GDM1 (cell line): ENCODE data around the gene ABHD6.
A peak's percentile ranks its signal among the peaks of the same experiment; 100 is the strongest.
"Not testable (repeated sequence)": the region's sequence is repeated elsewhere in the genome, so short reads cannot be mapped to it uniquely, and the experiment has no call there.

Experiments used
- DNase-seq: peaks from one replicate; lab custom pipeline; 2025; lab: John Stamatoyannopoulos, UW

The ABHD6 gene

DNA sequence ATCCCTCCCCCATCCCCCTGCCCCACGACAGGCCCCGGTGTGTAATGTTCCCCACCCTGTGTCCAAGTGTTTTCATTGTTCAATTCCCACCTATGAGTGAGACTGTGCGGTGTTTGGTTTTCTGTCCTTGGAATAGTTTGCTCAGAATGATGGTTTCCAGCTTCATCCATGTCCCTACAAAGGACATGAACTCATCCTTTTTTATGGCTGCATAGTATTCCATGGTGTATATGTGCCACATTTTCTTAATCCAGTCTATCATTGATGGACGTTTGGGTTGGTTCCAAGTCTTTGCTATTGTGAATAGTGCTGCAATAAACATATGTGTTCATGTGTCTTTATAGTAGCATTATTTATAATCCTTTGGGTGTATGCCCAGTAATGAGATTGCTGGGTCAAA lies 5.3 kb downstream of the ABHD6 start:
- DNase-seq: not testable (repeated sequence)

GRCh38 chr3:58243976-58244585 lies 6.5 kb downstream of the ABHD6 start:
- no peak for DNase-seq

DNA sequence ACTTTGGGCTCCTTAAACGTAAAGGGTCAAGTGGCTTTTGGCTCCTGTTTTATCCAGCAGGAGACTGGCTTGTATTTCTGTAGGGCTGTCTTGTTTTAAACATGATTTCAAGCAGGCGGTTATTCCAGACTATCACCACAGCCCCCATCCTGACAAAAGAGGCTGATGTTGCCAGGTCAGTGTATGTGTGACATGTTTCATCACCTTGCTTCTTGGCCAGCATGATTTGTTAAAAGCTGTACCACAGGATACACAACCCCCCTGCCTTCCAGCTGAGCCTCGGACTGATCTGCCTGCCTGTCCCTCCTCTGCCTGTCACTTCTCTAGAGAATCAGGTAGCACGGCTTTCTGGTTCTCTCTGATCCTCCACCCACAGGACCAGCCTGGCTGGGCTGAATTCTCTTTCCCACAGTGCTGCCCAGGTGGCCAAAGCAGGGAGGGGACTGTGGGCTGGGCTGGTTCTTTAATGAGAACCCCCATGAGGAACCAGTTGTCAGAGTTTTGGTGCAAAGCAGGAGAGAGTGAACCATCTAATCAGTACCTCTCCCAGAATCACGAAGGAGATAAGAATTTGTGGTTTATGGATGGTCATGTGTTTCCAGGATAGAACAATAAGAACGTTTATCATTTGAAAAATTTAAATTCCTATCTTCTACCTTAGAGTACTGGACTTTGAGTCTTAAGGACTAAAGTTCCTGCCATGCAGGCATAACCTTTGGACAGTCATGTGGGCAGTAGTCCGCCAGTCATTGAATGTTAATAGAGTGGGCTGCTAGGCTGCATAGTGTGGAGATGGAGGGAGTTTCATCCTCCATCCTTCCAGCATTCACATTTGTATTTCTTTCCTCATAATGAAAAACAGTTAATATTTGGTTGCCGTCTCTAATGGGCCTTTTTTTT lies 8.8 kb downstream of the ABHD6 start:
- no peak for DNase-seq

DNA sequence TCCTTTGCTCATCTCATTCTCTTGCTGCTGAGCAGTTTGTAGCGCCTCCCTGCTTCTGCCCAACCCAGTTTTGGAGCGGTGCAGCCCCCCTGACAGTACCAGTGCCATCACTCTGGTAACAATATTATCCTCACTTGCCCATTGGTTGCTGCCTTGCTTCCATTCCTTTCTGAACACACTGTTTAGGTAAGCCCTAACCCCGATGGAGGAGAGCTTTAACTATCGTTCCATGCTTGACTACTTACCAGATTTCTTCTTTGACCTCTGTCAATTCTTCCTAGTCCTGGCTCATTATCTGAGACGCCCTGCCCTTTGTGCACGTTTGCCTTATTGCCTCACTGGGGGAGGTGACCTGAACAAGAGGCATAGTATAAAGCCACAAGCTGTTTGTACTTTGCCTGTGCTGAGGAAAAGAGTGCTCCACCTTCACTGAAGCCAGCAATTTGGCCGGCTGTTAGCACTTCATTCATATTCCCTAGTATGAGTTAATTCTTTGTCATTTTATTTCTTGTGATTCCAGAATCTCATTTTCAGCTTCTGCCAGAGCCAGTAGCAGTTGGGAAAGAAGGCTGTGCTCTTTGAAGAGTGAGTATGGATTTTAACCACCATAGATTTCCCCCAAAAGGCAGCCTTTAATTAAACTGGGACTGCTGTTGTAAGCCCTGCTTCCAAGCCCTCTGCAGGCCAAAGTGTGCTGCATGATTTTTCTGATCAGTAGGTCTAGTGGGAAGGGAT lies 11.9 kb downstream of the ABHD6 start:
- DNase-seq: no peak

DNA sequence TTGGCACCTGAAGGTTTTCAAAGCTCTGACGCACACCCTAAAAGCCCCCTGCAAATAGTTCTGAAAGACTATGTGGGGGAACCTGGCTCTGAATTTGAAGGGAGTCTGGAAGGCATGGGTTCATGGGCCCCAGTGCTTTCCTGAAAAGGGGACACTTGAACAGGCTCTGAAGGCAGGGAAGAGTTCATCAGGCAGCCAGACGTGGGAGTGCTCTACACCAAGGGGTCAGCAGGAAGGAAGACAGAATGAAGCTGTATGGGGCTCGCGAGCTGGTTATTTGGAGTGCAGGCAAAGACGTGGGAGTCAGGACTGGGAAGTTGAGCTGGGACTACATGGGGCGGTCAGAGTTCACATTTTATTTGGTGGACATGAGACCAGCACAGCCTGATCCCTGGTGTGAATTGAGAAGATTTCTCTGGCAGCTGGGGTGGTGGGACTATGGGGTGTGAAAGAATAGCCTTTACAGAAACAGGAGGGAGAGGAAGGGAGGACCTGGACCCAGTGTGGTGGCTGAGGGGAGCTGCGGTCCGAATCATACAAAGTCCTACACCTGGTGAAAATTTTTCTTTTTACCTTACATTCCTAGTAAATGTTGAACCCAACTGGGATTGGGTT lies 12.6 kb downstream of the ABHD6 start:
- no peak for DNase-seq

DNA sequence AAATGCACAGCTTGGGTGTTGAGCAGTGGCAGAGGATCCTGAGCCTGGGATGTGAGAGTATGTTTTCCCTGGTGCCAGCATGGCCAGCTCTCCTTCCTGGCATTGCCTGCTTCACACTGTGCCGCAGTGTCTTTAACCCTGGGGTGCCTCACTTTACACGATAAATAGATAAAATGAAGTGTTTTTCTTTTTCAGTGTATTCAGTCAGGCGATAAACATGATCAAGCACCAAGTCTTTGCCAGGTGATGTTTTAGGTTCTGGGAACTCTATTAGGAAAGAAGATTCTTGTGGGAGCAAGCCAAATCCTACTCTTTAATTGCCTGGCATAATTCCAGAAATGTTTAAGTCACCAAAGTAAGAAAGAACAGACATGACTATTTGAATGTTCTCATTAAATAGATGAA lies 14.0 kb downstream of the ABHD6 start:
- no peak for DNase-seq

GRCh38 chr3:58254144-58254543 lies 16.6 kb downstream of the ABHD6 start:
- no peak for DNase-seq

DNA sequence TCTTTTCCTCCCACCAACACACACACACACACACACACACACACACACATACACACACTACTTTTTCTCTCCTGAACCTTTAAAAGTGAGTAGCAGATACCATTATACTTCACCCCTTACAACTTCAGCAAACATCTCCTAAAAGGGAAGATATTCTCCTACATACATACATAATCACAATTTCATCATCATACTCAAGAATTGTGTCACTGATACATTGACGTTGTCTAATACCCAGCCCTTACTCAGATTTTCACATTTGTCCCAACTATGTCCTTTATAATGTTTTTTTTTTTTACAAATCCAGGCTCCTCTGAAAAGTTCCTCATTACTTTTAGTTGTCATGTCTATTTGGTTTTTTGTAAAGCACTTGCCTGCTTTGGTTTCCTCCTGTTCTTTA lies 18.5 kb downstream of the ABHD6 start:
- DNase-seq: no peak

DNA sequence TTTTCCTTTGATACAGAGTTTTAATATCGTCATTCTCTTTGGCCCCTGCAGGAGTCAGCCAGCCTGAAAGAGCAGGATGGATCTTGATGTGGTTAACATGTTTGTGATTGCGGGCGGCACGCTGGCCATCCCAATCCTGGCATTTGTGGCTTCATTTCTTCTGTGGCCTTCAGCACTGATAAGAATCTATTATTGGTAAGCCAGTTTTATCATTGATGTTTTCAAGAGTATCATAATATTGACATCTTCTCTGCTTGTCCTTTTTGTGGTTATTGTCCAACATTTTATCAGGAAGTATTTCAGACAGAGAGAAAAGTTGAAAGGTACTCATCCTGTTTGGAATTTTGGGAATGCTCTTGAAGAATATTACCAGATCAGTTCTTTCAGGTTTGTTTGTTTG lies 18.9 kb downstream of the ABHD6 start:
- DNase-seq: no peak

DNA sequence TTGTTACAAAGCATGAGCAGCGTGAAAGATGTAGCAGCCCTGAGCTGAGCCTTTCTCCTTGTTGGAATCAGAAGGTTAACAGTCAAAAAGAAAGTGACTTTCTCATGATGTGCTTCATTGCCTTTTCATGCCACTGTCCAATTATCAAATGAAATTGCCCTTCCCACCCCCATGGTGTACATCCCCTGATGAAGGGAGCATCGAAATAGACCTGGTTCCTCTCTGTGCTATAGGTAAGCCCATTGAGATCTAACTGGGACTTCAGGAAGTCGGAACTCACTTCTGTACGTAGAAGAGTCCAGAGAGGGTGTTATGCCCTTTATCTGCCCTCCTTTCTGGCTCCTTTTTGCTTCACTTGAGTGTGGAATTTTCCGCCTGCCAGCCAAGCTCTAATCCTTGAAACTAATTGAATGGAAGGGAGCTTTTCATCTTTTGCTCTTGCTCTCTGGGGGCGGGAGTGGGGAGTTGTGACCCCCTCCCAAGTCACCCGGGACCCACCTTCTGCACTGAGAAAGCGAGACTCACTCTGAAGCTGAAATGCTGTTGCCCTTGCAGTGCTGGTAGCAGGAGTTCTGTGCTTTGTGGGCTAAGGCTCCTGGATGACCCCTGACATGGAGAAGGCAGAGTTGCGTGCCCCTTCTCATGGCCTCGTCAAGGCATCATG lies 20.9 kb downstream of the ABHD6 start:
- no peak for DNase-seq

DNA sequence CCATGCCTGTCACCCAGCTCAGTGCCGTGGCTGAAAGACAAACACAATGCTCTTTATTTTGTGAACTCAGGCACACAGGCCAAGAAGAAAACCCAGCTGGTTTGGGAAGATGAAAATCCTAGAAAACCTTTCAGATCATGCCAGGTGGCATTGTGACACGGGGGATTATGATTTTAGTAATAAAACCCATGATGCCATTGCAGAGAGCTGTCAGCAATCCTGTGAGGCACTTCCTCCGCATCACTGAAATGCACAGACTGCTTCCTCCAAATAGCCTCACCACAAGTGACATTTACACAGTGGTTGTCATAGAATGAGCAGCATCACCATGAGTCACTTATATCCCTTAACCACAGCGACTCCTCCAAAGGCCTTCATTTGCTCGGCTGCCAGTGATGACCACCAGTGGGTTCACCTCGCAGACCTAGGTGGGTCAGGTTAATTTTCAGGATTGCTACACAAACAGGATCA lies 22.7 kb downstream of the ABHD6 start:
- DNase-seq: peak; percentile 13

DNA sequence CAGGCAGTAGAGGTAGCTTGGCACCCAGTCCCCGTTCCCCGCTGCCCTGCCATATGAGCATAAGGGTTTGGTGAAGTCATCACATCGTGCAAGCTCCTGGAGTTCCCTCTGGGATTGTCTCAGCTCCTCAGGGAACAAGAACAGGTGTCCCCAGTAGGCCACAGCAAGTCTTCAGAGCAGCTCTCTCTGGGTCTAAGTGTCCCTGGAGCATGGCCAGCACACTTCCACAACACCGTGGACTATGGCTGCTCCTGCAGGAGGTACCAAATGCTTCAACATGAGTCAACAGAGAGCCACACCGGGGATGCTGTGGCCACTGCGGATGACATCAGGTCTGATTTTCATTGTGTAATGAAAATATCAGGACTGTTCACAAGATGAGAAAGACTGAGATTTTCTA lies 23.1 kb downstream of the ABHD6 start:
- no peak for DNase-seq

- no peak for DNase-seq
Observed at GRCh38 chr3:58261954-58262666, 24.5 kb downstream of the ABHD6 start.

GRCh38 chr3:58266577-58266976 lies 29.0 kb downstream of the ABHD6 start:
- DNase-seq: no peak

GRCh38 chr3:58267543-58267942 lies 30.0 kb downstream of the ABHD6 start:
- DNase-seq: not testable (repeated sequence)

DNA sequence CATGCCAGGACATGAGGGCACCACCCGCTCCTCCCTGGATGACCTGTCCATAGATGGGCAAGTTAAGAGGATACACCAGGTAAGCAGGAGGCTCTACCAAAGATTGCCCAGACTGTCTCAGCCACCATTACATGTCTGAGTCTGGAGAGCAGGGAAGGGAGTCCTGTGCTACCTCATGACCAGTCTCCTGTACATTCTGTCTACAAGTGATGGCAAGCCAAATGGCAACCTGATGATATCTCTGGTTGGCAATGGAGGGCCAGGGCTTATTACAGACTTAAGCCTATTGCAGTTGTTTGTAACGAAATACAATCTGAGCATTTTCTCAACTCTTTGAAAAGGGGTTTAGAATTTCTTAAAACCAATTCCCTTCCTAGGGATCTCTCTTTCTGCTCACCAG lies 31.8 kb downstream of the ABHD6 start:
- no peak for DNase-seq

DNA sequence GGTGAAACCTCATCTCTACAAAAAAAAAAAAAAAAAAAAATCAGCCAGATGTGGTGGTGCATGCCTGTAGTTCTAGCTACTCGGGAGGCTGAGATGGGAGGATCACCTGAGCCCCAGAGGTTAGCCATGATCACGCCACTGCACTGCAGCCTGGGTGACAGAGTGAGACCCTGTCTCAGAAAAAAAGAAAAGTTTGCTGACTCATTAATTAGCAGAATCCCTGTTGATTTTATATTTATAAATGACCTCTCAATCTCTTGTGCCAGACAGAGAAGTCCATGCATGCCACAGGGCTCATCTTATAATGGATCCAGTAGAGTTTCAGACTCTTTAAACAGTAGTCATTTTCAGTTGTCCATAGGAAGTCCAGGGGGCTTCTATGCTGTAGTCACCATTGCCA lies 32.9 kb downstream of the ABHD6 start:
- DNase-seq: no peak

GRCh38 chr3:58271901-58272501 lies 34.4 kb downstream of the ABHD6 start:
- DNase-seq: no peak

DNA sequence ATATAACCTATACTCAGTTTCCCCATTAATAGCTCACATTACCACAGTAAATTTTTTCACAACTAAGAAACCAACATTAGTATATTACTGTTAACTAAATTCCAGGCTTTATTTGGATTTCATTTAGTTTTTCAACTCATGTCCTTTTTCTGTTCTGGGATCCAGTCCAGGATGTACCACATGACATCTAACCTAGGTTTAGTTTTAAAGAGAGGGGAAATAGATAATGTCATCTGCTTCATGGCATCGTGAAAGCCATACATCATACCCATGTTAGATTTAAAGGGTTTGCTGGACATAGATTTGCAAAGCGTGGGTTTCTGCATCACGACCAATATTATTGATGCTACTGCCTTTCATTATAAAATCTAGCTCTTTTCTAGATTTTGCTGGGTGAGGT lies 35.3 kb downstream of the ABHD6 start:
- no peak for DNase-seq

GRCh38 chr3:58273362-58273761 lies 35.8 kb downstream of the ABHD6 start:
- not testable (repeated sequence) for DNase-seq
